Calu3 (cell line): ENCODE measurements around the gene AGBL4. TPM values are rescaled to one million over a fixed set of nuclear protein-coding genes. Genes with fewer than 3 reads are reported as not detected.

Source experiments
- BruUV-seq: library from RNA; stranded (reverse); fragments of 400-500 nt; replicated peaks from 2 replicates; lab custom pipeline; 2021; lab: Mats Ljungman, UMichigan
- CTCF ChIA-PET: fragments of 300-600 bp; sonication (Branson Sonifier 250); formaldehyde crosslinking; loops from one replicate; lab custom pipeline; 2022; ENCODE audit warnings: antibody characterized with exemption; lab: Charles Lee
- DNase-seq: peaks from one replicate; pipeline ENCODE4 v3.0.0; 2022
- H3K27ac Mint-ChIP-seq: one replicate; pipeline ENCODE4 v1.8.0; 2022; ENCODE audit warnings: mixed read lengths; ENCODE audit not compliant: unreplicated experiment
- H3K27me3 Mint-ChIP-seq: one replicate; pipeline ENCODE4 v1.8.0; 2022; ENCODE audit warnings: mixed read lengths; ENCODE audit not compliant: unreplicated experiment
- H3K36me3 Mint-ChIP-seq: one replicate; pipeline ENCODE4 v1.8.0; 2022; ENCODE audit warnings: mild to moderate bottlenecking, moderate library complexity, mixed read lengths; ENCODE audit not compliant: insufficient read depth, unreplicated experiment
- H3K4me1 Mint-ChIP-seq: one replicate; pipeline ENCODE4 v1.8.0; 2022; ENCODE audit warnings: mild to moderate bottlenecking, low read depth, mixed read lengths; ENCODE audit not compliant: unreplicated experiment
- H3K4me3 Mint-ChIP-seq: one replicate; pipeline ENCODE4 v1.8.0; 2022; ENCODE audit warnings: mild to moderate bottlenecking, low read depth, moderate library complexity, mixed read lengths; ENCODE audit not compliant: unreplicated experiment
- H3K9me3 Mint-ChIP-seq: one replicate; pipeline ENCODE4 v1.8.0; 2022; ENCODE audit warnings: low read depth, mixed read lengths; ENCODE audit not compliant: unreplicated experiment
- intact Hi-C: fragments of 100-400 bp; cut with micrococcal nuclease; formaldehyde crosslinking; loops from one replicate; pipeline ENCODE4 v1.10.0; 2022; ENCODE audit not compliant: unreplicated experiment
- total RNA-seq: library from RNA; stranded (reverse); gene quantifications from 2 replicates; pipeline ENCODE4 v1.2.3, GENCODE V29; 2022
- TF ChIP-seq, protein P1 (sequence below): fragments of 200-600 bp; IDR thresholded peaks from one replicate; pipeline ENCODE4 v1.8.0; 2022; ENCODE audit warnings: antibody characterized with exemption; ENCODE audit not compliant: unreplicated experiment

Gene AGBL4
- total RNA-seq, 1 experiment from 2014 or later, result not detected

DNA sequence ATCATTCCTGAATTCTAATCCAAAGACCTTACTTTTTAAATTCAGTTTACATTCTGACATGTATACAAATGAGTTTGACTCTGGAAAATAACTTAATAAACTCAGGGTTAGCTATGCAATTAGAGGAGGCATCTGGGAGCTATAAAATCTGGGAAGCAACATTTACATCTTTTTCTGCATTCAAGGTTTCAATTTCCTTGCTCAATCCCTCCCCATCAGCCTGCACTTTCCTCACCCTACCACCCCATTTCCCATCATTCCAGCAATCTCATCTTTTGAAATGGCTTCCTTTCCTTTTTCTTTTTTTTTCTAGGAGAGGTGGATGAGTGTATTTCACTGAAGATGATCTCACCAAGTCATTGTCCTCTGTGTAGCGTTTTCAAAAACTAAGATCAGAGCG, 1181.8 kb downstream of the AGBL4 start:
- H3K36me3 Mint-ChIP-seq, result no peaks in the 10 kb centered on the region
- H3K4me3 Mint-ChIP-seq, result no peak overlapping the region
- no peak for DNase-seq
- H3K4me1 Mint-ChIP-seq, result peaks cover 14% of the 10 kb centered on the region
- BruUV-seq, result no TSS peak
- intact Hi-C loops, result no loop called here
- no peaks in the 10 kb centered on the region for H3K9me3 Mint-ChIP-seq
- CTCF ChIA-PET, result interaction anchor here (0.6 kb wide), 1 partner anchor 29 kb away, joined by 3 read pairs; no protein-coding TSS in a partner anchor
- TF ChIP-seq, protein P1, sequence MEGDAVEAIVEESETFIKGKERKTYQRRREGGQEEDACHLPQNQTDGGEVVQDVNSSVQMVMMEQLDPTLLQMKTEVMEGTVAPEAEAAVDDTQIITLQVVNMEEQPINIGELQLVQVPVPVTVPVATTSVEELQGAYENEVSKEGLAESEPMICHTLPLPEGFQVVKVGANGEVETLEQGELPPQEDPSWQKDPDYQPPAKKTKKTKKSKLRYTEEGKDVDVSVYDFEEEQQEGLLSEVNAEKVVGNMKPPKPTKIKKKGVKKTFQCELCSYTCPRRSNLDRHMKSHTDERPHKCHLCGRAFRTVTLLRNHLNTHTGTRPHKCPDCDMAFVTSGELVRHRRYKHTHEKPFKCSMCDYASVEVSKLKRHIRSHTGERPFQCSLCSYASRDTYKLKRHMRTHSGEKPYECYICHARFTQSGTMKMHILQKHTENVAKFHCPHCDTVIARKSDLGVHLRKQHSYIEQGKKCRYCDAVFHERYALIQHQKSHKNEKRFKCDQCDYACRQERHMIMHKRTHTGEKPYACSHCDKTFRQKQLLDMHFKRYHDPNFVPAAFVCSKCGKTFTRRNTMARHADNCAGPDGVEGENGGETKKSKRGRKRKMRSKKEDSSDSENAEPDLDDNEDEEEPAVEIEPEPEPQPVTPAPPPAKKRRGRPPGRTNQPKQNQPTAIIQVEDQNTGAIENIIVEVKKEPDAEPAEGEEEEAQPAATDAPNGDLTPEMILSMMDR, result no peak
- H3K27ac Mint-ChIP-seq, result no peak overlapping the region
- no peaks in the 10 kb centered on the region for H3K27me3 Mint-ChIP-seq

DNA sequence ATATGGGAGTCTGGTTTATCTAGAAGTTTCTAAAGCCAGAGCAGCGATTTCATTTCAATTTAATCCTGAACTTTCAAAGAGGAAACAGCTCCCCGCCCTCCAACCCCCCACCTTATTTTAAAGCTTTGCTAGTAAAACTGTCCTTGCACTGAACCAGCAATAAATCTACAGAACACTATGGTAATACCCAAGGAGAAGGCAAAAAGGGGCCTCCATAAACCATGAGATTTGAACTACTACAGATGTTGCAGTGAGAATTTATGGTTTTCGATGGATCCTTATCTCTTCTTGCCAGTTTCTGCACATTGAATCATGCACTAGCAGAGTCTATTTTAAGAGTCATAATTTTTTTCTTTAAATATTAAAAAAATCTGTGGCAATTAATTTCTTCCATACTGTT, 1182.3 kb downstream of the AGBL4 start:
- no peaks in the 10 kb centered on the region for H3K27me3 Mint-ChIP-seq
- no peak for DNase-seq
- no peak overlapping the region for H3K27ac Mint-ChIP-seq
- CTCF ChIA-PET, result no interaction called here
- H3K4me3 Mint-ChIP-seq, result no peak overlapping the region
- intact Hi-C loops, result no loop called here
- BruUV-seq, result no TSS peak
- H3K36me3 Mint-ChIP-seq, result no peaks in the 10 kb centered on the region
- H3K4me1 Mint-ChIP-seq, result peaks cover 14% of the 10 kb centered on the region
- H3K9me3 Mint-ChIP-seq, result no peaks in the 10 kb centered on the region
- TF ChIP-seq, protein P1, result no peak

DNA sequence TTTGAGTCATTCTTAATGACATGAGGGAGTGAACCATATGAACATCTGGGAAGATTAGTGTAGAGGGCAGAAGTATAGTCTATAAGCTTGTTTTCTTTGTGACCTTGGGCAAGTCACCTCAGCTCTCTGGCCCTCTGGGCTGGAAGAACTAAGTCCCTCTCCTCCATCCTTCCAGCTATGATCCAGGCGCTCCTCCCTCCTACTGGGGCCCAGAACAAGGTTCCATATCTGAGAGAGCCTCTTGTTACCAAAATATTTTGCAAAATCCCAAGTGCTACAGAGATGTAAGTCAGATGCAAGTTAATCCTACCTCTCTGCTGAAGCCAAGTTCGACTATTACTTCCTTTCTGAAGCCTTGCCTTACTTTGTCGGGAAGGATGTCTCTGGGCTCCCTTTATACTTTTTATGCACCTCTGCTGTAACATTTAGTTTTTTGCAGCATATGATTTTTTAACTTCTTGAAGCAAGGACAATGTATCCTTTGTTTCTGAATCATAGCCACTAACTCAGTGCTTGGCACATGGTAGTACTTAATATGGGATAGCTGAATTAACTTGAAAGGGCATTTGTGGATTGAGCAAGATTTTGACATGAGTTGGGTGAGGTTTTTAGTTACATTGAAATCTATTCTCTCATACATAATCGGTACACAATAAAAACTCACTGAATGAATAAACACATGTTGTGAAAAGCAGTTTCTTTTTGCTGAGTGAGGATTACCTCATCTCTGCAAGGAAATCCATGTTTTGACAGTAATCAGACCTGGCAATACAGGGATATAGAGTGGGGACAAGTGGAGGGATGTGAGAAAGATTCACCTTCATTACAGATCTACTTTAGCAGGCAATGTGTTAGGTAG, 1192.4 kb downstream of the AGBL4 start:
- DNase-seq, result no peak
- no TSS peak for BruUV-seq
- no peak overlapping the region for H3K27ac Mint-ChIP-seq
- no peaks in the 10 kb centered on the region for H3K36me3 Mint-ChIP-seq
- H3K4me3 Mint-ChIP-seq, result no peak overlapping the region
- H3K4me1 Mint-ChIP-seq, result no peaks in the 10 kb centered on the region
- TF ChIP-seq, protein P1, result no peak
- intact Hi-C loops, result no loop called here
- peaks cover 56% of the 10 kb centered on the region for H3K27me3 Mint-ChIP-seq
- CTCF ChIA-PET, result no interaction called here
- H3K9me3 Mint-ChIP-seq, result no peaks in the 10 kb centered on the region

DNA sequence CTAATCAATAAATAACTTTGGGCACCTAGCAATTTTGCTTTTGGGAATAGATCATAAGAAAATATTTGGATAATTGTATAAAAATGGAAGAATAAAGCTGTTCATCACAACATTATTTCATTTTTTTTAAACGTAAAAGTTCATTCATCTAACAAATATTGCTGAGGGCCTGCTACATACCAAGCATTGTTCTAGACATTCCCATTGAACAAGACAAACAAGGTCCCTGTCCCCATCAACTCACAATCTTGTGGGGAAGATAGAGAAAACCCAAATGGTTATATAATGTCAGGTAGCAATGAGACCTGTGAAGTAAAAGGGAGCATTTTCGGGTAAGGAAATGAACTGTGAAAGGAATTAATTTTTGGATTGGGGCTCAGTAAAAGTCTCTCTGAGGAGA, 1193.0 kb downstream of the AGBL4 start:
- BruUV-seq, result no TSS peak
- intact Hi-C loops, result no loop called here
- DNase-seq, result no peak
- CTCF ChIA-PET, result no interaction called here
- Mint-ChIP-seq H3K27ac (no peak overlapping the region), H3K9me3 (no peaks in the 10 kb centered on the region), H3K27me3 (peaks cover 56% of the 10 kb centered on the region), H3K36me3 (no peaks in the 10 kb centered on the region), H3K4me1 (no peaks in the 10 kb centered on the region), H3K4me3 (no peak overlapping the region)
- TF ChIP-seq, protein P1, result no peak
